ENCODE measurements around the gene ANKRD36. TPM values are rescaled to one million over a fixed set of nuclear protein-coding genes. Genes with fewer than 3 reads are reported as not detected.
"Not testable (repeated sequence)": the region's sequence is repeated elsewhere in the genome, so short reads cannot be mapped to it uniquely, and the experiment has no call there.

Gene ANKRD36
- total and polyA plus RNA-seq, 2 of the 4 experiments (the other 2 are of a cell fraction): 2.6 to 20.1 TPM

GRCh38 chr2:97070915-97071314, 42.0 kb upstream of the ANKRD36 start:
- H3K56ac ChIP-seq (ENCODE audit: extremely low read depth, insufficient read depth, low read length); H4K8ac ChIP-seq (ENCODE audit: low read depth in 2 of 2, low read length in 2 of 2); H2BK15ac ChIP-seq (ENCODE audit: low read depth, low read length); DNase-seq; H3K4ac ChIP-seq (ENCODE audit: low read depth, low read length); H3K9me1 ChIP-seq (ENCODE audit: insufficient read depth, low read length); H2BK20ac ChIP-seq (ENCODE audit: low read depth, low read length); H4K91ac ChIP-seq (ENCODE audit: insufficient read depth, low read depth, low read length); H3K14ac ChIP-seq (replicated peaks; ENCODE audit: low read depth, low read length); H2AK5ac ChIP-seq (ENCODE audit: low read depth, low read length); intact Hi-C loops (cut with micrococcal nuclease); H3K4me1 ChIP-seq (ENCODE audit: control insufficient read depth, insufficient read depth, low read length); H3K36me3 ChIP-seq (ENCODE audit: control insufficient read depth, insufficient read depth, low read length); H3K27me3 ChIP-seq (ENCODE audit: control insufficient read depth, insufficient read depth, low read length); H4K5ac ChIP-seq (ENCODE audit: low read depth, low read length); H3K27ac ChIP-seq (ENCODE audit: insufficient read depth, low read length); H2AK9ac ChIP-seq (replicated peaks; ENCODE audit: low read depth, low read length, poor library complexity); H4K20me1 ChIP-seq (ENCODE audit: insufficient read depth, low read length); H2AFZ ChIP-seq (replicated peaks; ENCODE audit: low read length, poor library complexity); POLR2A ChIA-PET (ENCODE audit: unreplicated experiment); H3K4me3 ChIP-seq (ENCODE audit: insufficient read depth, low read depth, low read length); H3K4me2 ChIP-seq (ENCODE audit: low read depth, low read length); H2BK120ac ChIP-seq (ENCODE audit: low read depth, low read length); in situ Hi-C loops (cut with MboI; ENCODE audit: low sequenced_read_pairs); ATAC-seq (ENCODE audit: low read depth); BruUV-seq (replicated peaks); dilution Hi-C loops (cut with HindIII; ENCODE audit: low sequenced_read_pairs, unreplicated experiment); H3K9ac ChIP-seq (ENCODE audit: low read depth, low read length); H3K18ac ChIP-seq (ENCODE audit: low read depth, low read length); H3K9me3 ChIP-seq (ENCODE audit: control insufficient read depth, insufficient read depth, low read length); H2BK5ac ChIP-seq (ENCODE audit: low read depth, low read length, poor library complexity, severe bottlenecking); CTCF ChIA-PET; H3K23ac ChIP-seq (ENCODE audit: low read depth, low read length); H3K79me1 ChIP-seq (ENCODE audit: low read depth in 1 of 2, low read length in 2 of 2): not testable (repeated sequence)
- WGBS, 2 experiments (ENCODE audit: extremely low coverage in 2 of 2, insufficient read length in 1 of 2): no CpG with 5 or more reads among the region's 3 CpGs

DNA sequence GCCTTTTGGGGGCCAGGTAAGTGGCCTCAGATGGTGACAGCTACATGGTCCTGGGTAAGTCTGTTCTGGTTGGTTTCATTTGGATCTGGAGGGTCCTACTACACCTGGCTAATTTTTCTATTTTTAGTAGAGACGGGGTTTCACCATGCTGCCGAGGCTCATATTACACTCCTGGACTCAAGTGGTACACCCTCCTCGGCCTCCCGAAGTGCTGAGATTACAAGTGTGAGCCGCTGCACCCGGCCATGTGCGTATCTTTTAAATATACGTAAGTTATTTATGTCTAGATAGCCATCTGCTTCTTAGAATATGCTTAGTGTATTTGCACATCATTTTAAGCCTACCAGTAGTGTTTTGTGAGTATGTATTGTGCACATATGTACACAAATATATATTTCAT, 35.7 kb upstream of the ANKRD36 start:
- H3K4me1 ChIP-seq (ENCODE audit: control insufficient read depth, insufficient read depth, low read length); H3K56ac ChIP-seq (ENCODE audit: extremely low read depth, insufficient read depth, low read length); BruUV-seq (replicated peaks); H2BK120ac ChIP-seq (ENCODE audit: low read depth, low read length); H4K20me1 ChIP-seq (ENCODE audit: insufficient read depth, low read length); intact Hi-C loops (cut with micrococcal nuclease); H2BK15ac ChIP-seq (ENCODE audit: low read depth, low read length); H3K27me3 ChIP-seq (ENCODE audit: control insufficient read depth, insufficient read depth, low read length); ATAC-seq (ENCODE audit: low read depth); H2AK9ac ChIP-seq (replicated peaks; ENCODE audit: low read depth, low read length, poor library complexity); H3K27ac ChIP-seq (ENCODE audit: insufficient read depth, low read length); H2BK20ac ChIP-seq (ENCODE audit: low read depth, low read length); H3K18ac ChIP-seq (ENCODE audit: low read depth, low read length); H4K91ac ChIP-seq (ENCODE audit: insufficient read depth, low read depth, low read length); H4K8ac ChIP-seq (ENCODE audit: low read depth in 2 of 2, low read length in 2 of 2); in situ Hi-C loops (cut with MboI; ENCODE audit: low sequenced_read_pairs); H3K79me1 ChIP-seq (ENCODE audit: low read depth in 1 of 2, low read length in 2 of 2); H3K14ac ChIP-seq (replicated peaks; ENCODE audit: low read depth, low read length); H3K36me3 ChIP-seq (ENCODE audit: control insufficient read depth, insufficient read depth, low read length); H2AK5ac ChIP-seq (ENCODE audit: low read depth, low read length); H3K4me2 ChIP-seq (ENCODE audit: low read depth, low read length); H3K9me3 ChIP-seq (ENCODE audit: control insufficient read depth, insufficient read depth, low read length); dilution Hi-C loops (cut with HindIII; ENCODE audit: low sequenced_read_pairs, unreplicated experiment); DNase-seq; H3K4ac ChIP-seq (ENCODE audit: low read depth, low read length); H3K23ac ChIP-seq (ENCODE audit: low read depth, low read length); H2AFZ ChIP-seq (replicated peaks; ENCODE audit: low read length, poor library complexity); CTCF ChIA-PET; H4K5ac ChIP-seq (ENCODE audit: low read depth, low read length); H3K9ac ChIP-seq (ENCODE audit: low read depth, low read length); H3K4me3 ChIP-seq (ENCODE audit: insufficient read depth, low read depth, low read length); H3K9me1 ChIP-seq (ENCODE audit: insufficient read depth, low read length); POLR2A ChIA-PET (ENCODE audit: unreplicated experiment); H2BK5ac ChIP-seq (ENCODE audit: low read depth, low read length, poor library complexity, severe bottlenecking): not testable (repeated sequence)
- no CpG with 5 or more reads among the region's 8 CpGs for WGBS, 2 experiments (ENCODE audit: extremely low coverage in 2 of 2, insufficient read length in 1 of 2)

All from IMR-90 (cell line).